H1 (cell line): ENCODE measurements around the gene PDE4D. TPM values are rescaled to one million over a fixed set of nuclear protein-coding genes. Genes with fewer than 3 reads are reported as not detected.

Source experiments
- CBX5 ChIP-seq: fragments of 300-800, 300-1000 bp; sonication (generic); IDR thresholded peaks from 2 replicates; pipeline ENCODE4 v1.7.1; 2016; ENCODE audit warnings: antibody characterized with exemption, low read length, low read depth
- CREB1 ChIP-seq: IDR thresholded peaks from 2 replicates; pipeline ENCODE4 v1.6.1; 2012; ENCODE audit warnings: inconsistent platforms
- EZH2 ChIP-seq: fragments of 200-600 bp; sonication (generic); IDR thresholded peaks from 2 replicates; pipeline ENCODE4 v1.7.1; 2012; ENCODE audit warnings: low read depth, mild to moderate bottlenecking, moderate library complexity, low read length, inconsistent platforms; ENCODE audit not compliant: severe bottlenecking
- RBBP5 ChIP-seq: IDR thresholded peaks from 2 replicates; pipeline ENCODE4 v1.7.1; 2012; ENCODE audit warnings: low read depth, mild to moderate bottlenecking, inconsistent platforms, low read length, moderate library complexity, borderline replicate concordance
- TBP ChIP-seq: IDR thresholded peaks from 2 replicates; pipeline ENCODE4 v1.6.1; 2011; ENCODE audit warnings: low read depth, low read length, improper control_type of control experiment
- polyA plus RNA-seq, 7 experiments: library from polyadenylated mRNA; depleted of rRNA in 3 of 7; stranded (reverse) in 5 of 7; unstranded in 2 of 7; fragments of >200 nt in 5 of 7; fragments of 200-250 nt in 2 of 7; gene quantifications; 1 replicate in 5 of 7; 2 replicates in 1 of 7; 4 replicates in 1 of 7; pipeline versions ENCODE4 v1.2.1 to v1.2.3, GENCODE V29; 2011 to 2013; ENCODE audit warnings: missing spikeins in 2 of 7, mixed read lengths in 2 of 7
- total RNA-seq: library from RNA; stranded (reverse); fragmentation: NEBNext Ultra II Directional; extraction: Animal tissue kit (Norgen Biotek cat#: 25700); gene quantifications from 2 replicates; pipeline ENCODE4 v1.2.1, GENCODE V29; 2021

Gene PDE4D
- total and polyA plus RNA-seq, 2 of the 8 experiments (the other 6 are each of a cell fraction or from before 2014, with no cell fraction given), result 2.3 to 3.7 TPM

GRCh38 chr5:59042201-59043055, 851.1 kb downstream of the PDE4D start (continued):
- no peak for TF ChIP-seq EZH2
- TF ChIP-seq CREB1, result no peak
- TF ChIP-seq CBX5, result no peak
- no peak for TF ChIP-seq RBBP5
- TF ChIP-seq TBP, result no peak
